ENCODE results near the gene GPR137.

The GPR137 gene

GRCh38 chr11:64240435-64241240 lies 45.0 kb upstream of the GPR137 start, which contains the start of gene FKBP2 (continued):
- TF ChIP-seq, protein P1, sequence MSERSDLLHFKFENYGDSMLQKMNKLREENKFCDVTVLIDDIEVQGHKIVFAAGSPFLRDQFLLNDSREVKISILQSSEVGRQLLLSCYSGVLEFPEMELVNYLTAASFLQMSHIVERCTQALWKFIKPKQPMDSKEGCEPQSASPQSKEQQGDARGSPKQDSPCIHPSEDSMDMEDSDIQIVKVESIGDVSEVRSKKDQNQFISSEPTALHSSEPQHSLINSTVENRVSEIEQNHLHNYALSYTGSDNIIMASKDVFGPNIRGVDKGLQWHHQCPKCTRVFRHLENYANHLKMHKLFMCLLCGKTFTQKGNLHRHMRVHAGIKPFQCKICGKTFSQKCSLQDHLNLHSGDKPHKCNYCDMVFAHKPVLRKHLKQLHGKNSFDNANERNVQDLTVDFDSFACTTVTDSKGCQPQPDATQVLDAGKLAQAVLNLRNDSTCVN (tag by site-specific recombination; optimal IDR thresholded peaks at IDR 0.05): peak; percentile 93
- no peak for TF ChIP-seq ZNF623 (tag by site-specific recombination; IDR thresholded peaks at IDR 0.05)
- TF ChIP-seq ZNF530 (tag by site-specific recombination; IDR thresholded peaks at IDR 0.05; ENCODE audit: low read depth): no peak
- TF ChIP-seq ZNF2 (tag by site-specific recombination; IDR thresholded peaks at IDR 0.05): no peak
- TF ChIP-seq GFI1B (tag by site-specific recombination; IDR thresholded peaks at IDR 0.05): no peak
- 0 out of 2 replicates have a peak, but pooled peaks have one; percentile 15 for TF ChIP-seq ZBTB8A (tag by site-specific recombination; IDR thresholded peaks at IDR 0.05)
- TF ChIP-seq ZNF621 (tag by site-specific recombination; IDR thresholded peaks at IDR 0.05): no peak
- TF ChIP-seq SP2 (tag by site-specific recombination; IDR thresholded peaks at IDR 0.05): peak; percentile 54
- TF ChIP-seq ZNF791 (tag by site-specific recombination; IDR thresholded peaks at IDR 0.05): no peak
- no peak for TF ChIP-seq ZNF426 (tag by site-specific recombination; IDR thresholded peaks at IDR 0.05)
- TF ChIP-seq ZNF341 (tag by site-specific recombination; IDR thresholded peaks at IDR 0.05; ENCODE audit: low read depth): peak; percentile 8; the same call in 1 of the 2 replicates
- peak; percentile 34; the same call in 1 of the 2 replicates for TF ChIP-seq KLF9 (tag by site-specific recombination; IDR thresholded peaks at IDR 0.05; ENCODE audit: low read depth)
- no peak for TF ChIP-seq HOXA7 (CRISPR knock-in tag; IDR thresholded peaks at IDR 0.05; ENCODE audit: borderline replicate concordance)
- peak; percentile 27 for TF ChIP-seq ZFHX2 (tag by site-specific recombination; conservative IDR thresholded peaks at IDR 0.05)
- no peak for TF ChIP-seq WT1 (tag by site-specific recombination; IDR thresholded peaks at IDR 0.05)
- TF ChIP-seq, protein P2, sequence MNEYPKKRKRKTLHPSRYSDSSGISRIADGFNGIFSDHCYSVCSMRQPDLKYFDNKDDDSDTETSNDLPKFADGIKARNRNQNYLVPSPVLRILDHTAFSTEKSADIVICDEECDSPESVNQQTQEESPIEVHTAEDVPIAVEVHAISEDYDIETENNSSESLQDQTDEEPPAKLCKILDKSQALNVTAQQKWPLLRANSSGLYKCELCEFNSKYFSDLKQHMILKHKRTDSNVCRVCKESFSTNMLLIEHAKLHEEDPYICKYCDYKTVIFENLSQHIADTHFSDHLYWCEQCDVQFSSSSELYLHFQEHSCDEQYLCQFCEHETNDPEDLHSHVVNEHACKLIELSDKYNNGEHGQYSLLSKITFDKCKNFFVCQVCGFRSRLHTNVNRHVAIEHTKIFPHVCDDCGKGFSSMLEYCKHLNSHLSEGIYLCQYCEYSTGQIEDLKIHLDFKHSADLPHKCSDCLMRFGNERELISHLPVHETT (tag by site-specific recombination; IDR thresholded peaks at IDR 0.05): 0 out of 2 replicates have a peak, but pooled peaks have one; percentile 17
- peak; percentile 95 for TF ChIP-seq HIC1 (tag by site-specific recombination; IDR thresholded peaks at IDR 0.05)
- TF ChIP-seq ZXDB (tag by site-specific recombination; IDR thresholded peaks at IDR 0.05): peak; percentile 66
- TF ChIP-seq, protein P3, sequence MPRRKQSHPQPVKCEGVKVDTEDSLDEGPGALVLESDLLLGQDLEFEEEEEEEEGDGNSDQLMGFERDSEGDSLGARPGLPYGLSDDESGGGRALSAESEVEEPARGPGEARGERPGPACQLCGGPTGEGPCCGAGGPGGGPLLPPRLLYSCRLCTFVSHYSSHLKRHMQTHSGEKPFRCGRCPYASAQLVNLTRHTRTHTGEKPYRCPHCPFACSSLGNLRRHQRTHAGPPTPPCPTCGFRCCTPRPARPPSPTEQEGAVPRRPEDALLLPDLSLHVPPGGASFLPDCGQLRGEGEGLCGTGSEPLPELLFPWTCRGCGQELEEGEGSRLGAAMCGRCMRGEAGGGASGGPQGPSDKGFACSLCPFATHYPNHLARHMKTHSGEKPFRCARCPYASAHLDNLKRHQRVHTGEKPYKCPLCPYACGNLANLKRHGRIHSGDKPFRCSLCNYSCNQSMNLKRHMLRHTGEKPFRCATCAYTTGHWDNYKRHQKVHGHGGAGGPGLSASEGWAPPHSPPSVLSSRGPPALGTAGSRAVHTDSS (tag by site-specific recombination; IDR thresholded peaks at IDR 0.05): no peak
- TF ChIP-seq ZNF133 (tag by site-specific recombination; IDR thresholded peaks at IDR 0.05): no peak

DNA sequence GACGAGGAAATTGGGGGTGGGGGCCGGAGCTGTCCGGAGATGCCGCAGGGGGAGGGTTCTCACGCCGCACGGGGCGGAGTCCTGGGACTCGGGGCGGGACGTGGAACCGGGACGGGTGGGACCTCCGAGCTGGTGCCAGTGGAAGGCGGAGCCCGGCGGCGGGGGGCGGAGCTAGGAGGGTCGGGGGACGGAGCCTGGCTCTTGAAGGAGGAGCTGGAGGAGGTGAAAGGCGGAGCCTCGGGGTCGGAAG lies 44.5 kb upstream of the GPR137 start:
- Histone ChIP-seq H3K9me3 (ENCODE audit: control insufficient read depth, insufficient read depth, low read depth, low read length) (no peaks in the 10 kb centered on the region), H3K27ac (ENCODE audit: extremely low read depth, low read depth, low read length) (peak overlapping the region; percentile 55), H3K36me3 (ENCODE audit: control insufficient read depth in 2 of 2, insufficient read depth in 1 of 2, low read length in 2 of 2) (peaks cover 0 to 45% of the 10 kb centered on the region in 2 experiments; a peak in 1 of 3 replicates), H3K4me3 (ENCODE audit: low read depth, low read length) (peak overlapping the region; percentile 75), H3K4me1 (ENCODE audit: control insufficient read depth, insufficient read depth, low read length) (no peaks in the 10 kb centered on the region)
- CTCF ChIA-PET: interaction anchor here (0.6 to 1.2 kb wide), 8 partner anchors 9 to 788 kb away, joined by 3 to 5 read pairs (median 4); no protein-coding TSS in a partner anchor
- POLR2A ChIA-PET: interaction anchor here (0.7 to 7.2 kb wide), 19 partner anchors 9 to 537 kb away, joined by 3 to 96 read pairs (median 7); partner anchors contain the start of genes BAD, CATSPERZ, ESRRA and NUDT22
- TF ChIP-seq KLF8 (tag by site-specific recombination; IDR thresholded peaks at IDR 0.05) (no peak), ZNF518A (tag by site-specific recombination; conservative IDR thresholded peaks at IDR 0.05; ENCODE audit: low read depth) (no peak), SP3 (tag by site-specific recombination; IDR thresholded peaks at IDR 0.05) (peak; percentile 91)
- TF ChIP-seq, protein P1 (tag by site-specific recombination; optimal IDR thresholded peaks at IDR 0.05): peak; percentile 56
